ENCODE results near the gene LRCH3. TPM values are rescaled to one million over a fixed set of nuclear protein-coding genes. Genes with fewer than 3 reads are reported as not detected.

LRCH3 gene
- polyA plus RNA-seq, 2 of the 4 experiments (the other 2 are of a cell fraction): 14.2 to 44.6 TPM

- ChIA-PET POLR2A (no interaction called here), CTCF (no interaction called here)
- no peak overlapping the region for H3K27ac ChIP-seq
- DNase-seq (ENCODE audit: low read depth in 1 of 2, low spot score in 1 of 2) (no peak), FAIRE-seq (no peak), ATAC-seq (no peak)
- no peak overlapping the region for H3K4me3 ChIP-seq
- no peaks in the 10 kb centered on the region for H3K4me1 ChIP-seq
- TF ChIP-seq HOXB5 (CRISPR knock-in tag; IDR thresholded peaks at IDR 0.05) (no peak), FOSB (CRISPR knock-in tag; IDR thresholded peaks at IDR 0.05) (no peak), HDAC2 (IDR thresholded peaks at IDR 0.05) (no peak), ELK1 (IDR thresholded peaks at IDR 0.05; ENCODE audit: low read depth, low read length) (no peak), EP300 (IDR thresholded peaks at IDR 0.05) (no peak), HMGXB4 (CRISPR knock-in tag; IDR thresholded peaks at IDR 0.05; ENCODE audit: borderline replicate concordance) (no peak)
- H3K4me2 ChIP-seq: no peak overlapping the region
- no peaks in the 10 kb centered on the region for H3K9me3 ChIP-seq
- WGBS (ENCODE audit: missing lambda C conversion rate): 89% methylated on average over 17 of the region's 17 CpGs
These were observed 89.6 kb downstream of the LRCH3 start for GRCh38 chr3:197880491-197881269.

GRCh38 chr3:197881270-197881969 is 90.4 kb downstream of the LRCH3 start:
- Histone ChIP-seq H3K4me1 (no peaks in the 10 kb centered on the region), H3K9me3 (no peaks in the 10 kb centered on the region), H3K27ac (no peak overlapping the region), H3K4me2 (no peak overlapping the region), H3K4me3 (no peak overlapping the region)
- FAIRE-seq: no peak
- ChIA-PET POLR2A (no interaction called here), CTCF (no interaction called here)
- ATAC-seq: no peak
- DNase-seq (ENCODE audit: low read depth in 1 of 2, low spot score in 1 of 2): no peak
- 90% methylated on average over 8 of the region's 8 CpGs for WGBS (ENCODE audit: missing lambda C conversion rate)
- no peak for TF ChIP-seq MAFK (IDR thresholded peaks at IDR 0.05; ENCODE audit: partially characterized antibody)
- TF ChIP-seq ZC3H11A (IDR thresholded peaks at IDR 0.05): no peak

GRCh38 chr3:197881970-197882338 is 90.9 kb downstream of the LRCH3 start:
- WGBS (ENCODE audit: missing lambda C conversion rate): 92% methylated on average over 7 of the region's 7 CpGs
- Histone ChIP-seq H3K27ac (no peak overlapping the region), H3K4me1 (no peaks in the 10 kb centered on the region), H3K4me3 (no peak overlapping the region), H3K9me3 (no peaks in the 10 kb centered on the region), H3K4me2 (no peak overlapping the region)
- no peak for FAIRE-seq
- CTCF ChIA-PET: no interaction called here
- POLR2A ChIA-PET: no interaction called here
- TF ChIP-seq GATA3 (IDR thresholded peaks at IDR 0.05; ENCODE audit: borderline replicate concordance) (no peak), EHF (CRISPR knock-in tag; IDR thresholded peaks at IDR 0.05) (no peak), CTCF (IDR thresholded peaks at IDR 0.05) (no peak), HOXB13 (CRISPR knock-in tag; IDR thresholded peaks at IDR 0.05; ENCODE audit: low read depth) (no peak), ZFP36 (IDR thresholded peaks at IDR 0.05; ENCODE audit: borderline replicate concordance, partially characterized antibody) (no peak), MAZ (IDR thresholded peaks at IDR 0.05; ENCODE audit: borderline replicate concordance, low read depth, low read length) (no peak), JUN (IDR thresholded peaks at IDR 0.05) (no peak), FOXS1 (CRISPR knock-in tag; IDR thresholded peaks at IDR 0.05) (no peak), RFX5 (IDR thresholded peaks at IDR 0.05) (no peak)
- no peak for DNase-seq (ENCODE audit: low read depth in 1 of 2, low spot score in 1 of 2)
- no peak for ATAC-seq

Data from A549 (cell line).